ENCODE measurements around the gene PPP3R1.

PPP3R1 gene

DNA sequence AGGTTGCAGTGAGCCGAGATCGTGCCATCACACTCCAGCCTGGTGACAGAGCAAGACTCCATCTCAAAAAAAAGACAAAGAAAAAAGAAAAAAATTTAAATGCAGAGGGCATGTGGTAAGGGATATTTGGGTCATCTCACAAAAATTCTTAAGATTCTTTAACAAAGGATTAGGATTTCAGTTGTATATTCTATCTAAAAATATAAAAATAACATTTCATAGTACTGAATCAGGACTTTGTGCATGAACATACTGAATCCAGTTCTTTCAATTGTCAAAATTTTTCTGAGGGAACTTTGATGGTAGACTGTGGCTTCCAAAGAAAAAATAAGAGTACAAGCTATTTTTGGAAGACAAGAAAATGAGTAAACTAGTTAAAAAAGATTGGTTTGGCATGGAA is 6.5 kb upstream of the PPP3R1 start:
- DNase-seq (ENCODE audit: low read depth, low spot score) = no peak

DNA sequence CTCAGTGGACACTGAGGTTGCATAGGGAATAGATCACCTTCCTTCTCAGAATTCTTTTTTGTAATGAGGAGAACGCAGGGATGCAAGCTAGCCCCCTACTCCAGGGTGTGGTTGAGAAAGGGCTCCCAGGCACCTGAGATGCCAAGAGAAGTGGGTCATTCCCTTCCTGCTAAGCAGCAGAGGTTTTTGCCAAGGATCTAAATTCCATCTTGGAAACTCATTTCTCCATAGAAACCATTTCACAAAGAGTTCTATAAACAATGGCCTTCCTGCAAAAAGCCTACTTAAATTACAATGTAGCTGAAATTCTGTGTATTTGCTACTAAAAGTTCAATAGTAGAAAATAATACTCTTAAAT is 3.7 kb upstream of the PPP3R1 start:
- DNase-seq (ENCODE audit: low read depth, low spot score) = no peak

DNA sequence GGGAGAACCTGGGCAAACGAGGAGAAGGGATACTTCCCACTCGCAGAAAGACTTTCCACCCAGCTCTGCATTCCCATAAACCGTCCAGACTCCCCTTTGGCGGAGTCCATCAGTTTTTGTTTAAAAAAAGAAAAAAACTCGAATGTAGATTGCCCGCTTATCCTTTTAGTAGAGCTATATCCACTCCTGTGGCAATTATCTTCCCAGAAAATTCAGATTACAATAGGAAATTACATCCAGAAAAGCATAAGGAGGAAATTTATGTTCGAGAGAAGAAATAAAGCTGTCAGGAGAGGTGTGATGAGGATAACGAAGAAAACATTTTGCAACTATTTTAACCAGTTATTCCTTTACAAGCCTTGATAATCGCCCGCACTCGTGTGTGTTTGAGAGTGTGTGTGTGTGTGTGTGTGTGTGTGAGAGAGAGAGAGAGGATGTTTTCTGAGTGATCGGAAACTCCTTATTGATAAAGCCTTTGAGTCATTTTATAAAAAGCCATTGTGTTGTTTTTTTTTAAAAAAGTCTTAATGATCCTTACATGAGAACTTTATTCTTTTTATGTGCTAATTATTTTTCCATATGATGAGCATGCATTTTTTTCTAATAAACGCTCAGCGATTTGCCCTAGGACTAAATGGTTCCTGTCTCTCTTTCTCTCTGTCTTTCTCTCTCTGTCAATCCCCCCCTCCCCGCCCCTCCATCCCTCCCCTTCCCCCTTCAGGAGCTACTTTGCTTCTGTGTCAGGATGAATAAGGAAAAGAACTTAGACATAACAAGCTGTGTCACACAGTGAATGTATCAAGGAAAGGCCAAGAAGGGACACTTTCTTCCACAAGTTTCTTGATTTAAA is 1.1 kb upstream of the PPP3R1 start:
- DNase-seq (ENCODE audit: low read depth, low spot score) = peak; percentile 10

DNA sequence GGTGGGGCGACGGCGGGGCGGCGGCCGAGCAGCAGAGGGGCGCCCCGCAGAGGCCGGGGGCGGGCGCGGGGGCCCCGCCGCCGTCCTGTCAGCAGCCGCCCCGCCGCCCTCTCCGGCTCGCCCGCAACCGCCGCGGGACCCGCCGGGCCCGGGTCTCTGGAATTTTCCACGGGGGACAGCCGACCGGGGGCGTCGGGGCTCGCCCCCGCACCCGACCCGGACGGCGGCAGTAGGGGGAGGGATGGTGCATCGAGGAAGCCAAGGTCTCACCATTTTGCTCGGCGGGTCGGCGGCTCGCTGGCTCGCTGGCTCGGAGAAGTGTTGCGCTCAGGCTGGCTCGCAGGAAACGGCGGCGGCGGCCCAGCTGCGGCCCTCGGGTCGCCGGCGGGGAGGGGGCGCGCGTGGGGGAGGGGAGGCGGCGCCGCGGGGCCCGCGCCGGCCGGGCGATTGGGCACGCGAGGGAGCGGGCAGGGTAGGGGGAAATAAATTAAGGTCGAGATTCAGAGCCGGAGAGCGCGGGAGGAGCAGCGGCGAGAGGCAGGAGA is 405 bp downstream of the PPP3R1 start:
- DNase-seq (ENCODE audit: low read depth, low spot score) = peak; percentile 8

DNA sequence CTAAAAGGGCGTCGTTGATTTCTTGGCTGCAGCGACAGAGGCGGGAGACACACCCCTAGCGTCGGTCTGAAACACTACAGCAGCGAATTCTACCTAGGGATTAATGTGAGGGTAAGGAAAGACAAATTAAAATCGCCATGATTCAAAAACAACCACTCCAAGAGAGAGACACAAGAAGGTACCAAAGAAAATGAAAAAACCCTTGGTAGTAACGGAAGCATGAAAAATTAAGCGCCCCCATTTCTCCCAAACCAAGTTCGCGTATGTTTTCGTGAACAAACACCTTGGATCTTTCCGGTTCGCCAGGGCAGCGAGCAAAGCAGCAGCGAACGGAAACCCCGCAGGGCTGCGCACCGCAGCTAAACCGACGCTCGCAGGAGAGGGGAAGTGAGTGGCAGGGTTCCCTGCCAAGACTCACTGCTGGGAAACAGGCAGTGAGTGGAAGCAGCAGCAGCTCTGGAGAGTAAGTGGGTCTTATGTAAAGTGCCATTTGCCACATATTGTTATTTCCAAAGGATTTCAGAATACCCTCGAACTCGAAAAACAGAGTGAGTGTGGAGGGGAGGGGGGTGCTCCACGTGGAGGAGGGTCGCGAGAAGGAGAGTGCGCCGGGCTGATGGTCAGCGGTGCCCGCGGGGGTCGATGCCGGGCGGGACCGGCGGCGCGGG is 1.0 kb downstream of the PPP3R1 start:
- DNase-seq (ENCODE audit: low read depth, low spot score) = peak; percentile 65

DNA sequence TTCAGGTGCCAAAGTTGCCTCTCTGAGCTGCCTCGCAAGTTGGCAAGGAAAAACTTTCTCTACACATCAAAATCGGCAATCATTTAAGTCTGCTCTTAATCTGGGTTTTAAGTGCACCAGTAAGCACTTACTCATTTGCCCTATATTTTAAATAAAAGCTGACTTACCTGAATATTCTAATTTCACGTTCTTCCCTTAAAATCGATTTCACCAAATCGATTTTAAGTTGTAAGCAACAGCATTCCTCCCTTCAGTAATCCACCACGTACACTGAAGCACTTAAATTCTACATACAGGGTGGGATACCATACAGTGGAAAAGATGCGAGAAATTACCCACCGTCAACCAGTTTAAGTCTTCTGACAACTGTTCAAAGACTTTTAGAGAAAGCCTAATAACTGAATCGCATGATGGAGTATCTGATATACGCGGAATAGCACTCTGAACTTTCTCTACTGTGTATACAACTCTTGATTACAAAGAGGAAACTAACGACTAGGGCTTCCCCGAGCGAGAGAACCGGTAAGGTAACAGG is 1.6 kb downstream of the PPP3R1 start:
- no peak for DNase-seq (ENCODE audit: low read depth, low spot score)

DNA sequence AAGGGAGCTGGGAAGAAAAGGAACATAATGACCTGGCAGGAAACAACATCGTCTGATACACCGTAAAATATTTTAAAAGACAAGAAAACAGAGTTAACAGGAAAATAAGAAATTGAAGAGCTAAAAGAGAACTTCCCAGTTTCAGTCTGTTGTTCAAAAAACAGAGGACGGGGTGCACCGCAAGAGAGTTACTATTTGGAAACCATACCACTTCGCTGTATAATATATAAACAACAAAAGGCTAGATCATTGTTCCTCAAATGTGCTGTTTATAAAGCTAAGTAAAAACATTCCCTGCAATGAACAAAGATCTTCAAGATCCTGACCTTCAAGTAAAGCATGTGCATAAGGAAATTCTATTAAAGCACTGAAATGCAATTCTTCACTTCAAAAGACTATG is 2.1 kb downstream of the PPP3R1 start:
- DNase-seq (ENCODE audit: low read depth, low spot score) = no peak

DNA sequence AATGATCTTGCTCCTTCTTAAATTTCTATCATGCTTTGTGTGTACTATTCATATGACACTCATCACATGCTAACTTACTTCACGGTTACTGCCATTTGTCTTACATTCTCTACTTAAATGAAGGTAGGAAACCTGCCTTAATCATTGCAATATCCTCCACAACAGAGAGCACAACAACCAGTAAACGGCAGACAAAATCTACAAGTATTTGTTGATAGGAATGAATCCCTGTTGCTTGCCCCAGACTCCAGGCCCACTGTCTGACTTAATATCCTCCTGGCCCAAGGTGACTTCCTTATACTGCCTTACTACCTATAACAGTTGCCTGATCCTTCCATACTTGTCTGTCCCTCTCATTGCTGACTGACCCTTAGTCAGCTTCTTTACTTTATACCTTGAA is 3.5 kb downstream of the PPP3R1 start:
- no peak for DNase-seq (ENCODE audit: low read depth, low spot score)

DNA sequence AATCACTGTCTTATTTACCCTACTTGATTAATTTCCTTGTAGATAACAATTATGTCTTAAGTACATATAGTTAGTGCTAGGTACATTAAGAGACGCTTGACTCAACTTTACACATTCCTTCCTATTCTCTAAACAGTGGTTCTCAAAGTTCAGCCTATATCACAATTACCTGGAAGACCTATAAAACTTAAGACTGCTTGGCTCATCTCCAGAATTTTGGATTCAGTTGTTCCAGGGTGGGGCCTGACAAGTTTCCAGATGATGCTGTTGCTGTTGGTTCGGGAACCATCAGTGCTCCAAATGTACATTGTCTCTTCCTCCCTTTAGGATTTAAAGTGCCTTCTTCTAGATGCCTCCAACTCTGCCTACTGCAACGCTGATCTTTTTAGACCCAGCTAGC is 4.0 kb downstream of the PPP3R1 start:
- no peak for DNase-seq (ENCODE audit: low read depth, low spot score)

DNA sequence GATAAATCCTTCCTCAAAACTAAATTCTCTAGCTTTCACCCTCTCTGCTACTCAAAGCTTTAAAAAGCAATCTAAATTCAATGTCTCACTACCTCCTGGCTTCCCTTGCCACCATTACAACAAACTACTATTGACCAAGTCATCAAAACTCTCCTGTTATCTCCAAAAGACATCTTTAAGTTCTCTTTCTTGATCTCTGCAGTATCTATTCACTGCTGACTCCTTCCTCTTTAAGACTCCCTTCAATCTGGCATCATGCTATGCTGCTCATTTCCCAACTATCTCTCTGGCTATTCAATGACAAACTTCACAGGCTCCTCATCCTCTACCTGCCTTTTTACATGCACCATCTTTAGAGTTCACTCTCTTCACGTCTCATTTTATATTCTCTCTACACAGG is 5.9 kb downstream of the PPP3R1 start:
- no peak for DNase-seq (ENCODE audit: low read depth, low spot score)

DNA sequence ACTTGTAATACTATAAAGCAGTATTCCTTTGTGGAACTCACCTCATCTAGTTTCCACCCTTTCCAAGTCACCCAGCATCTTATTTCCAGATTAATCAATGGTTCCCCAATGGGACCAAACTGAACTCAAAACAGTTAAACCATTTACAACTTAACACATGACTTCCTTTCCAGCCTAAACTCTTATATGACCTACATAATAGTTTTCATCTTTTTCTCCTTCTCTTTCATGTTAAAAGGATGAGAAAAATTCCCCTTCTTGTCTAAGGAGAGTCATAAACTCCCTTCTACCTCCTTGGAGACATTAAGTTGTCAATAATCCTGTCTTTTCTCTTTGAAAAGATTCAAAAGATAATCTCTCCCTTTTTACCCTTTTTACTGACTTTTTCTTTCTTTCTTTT is 6.7 kb downstream of the PPP3R1 start:
- DNase-seq (ENCODE audit: low read depth, low spot score) = no peak

DNA sequence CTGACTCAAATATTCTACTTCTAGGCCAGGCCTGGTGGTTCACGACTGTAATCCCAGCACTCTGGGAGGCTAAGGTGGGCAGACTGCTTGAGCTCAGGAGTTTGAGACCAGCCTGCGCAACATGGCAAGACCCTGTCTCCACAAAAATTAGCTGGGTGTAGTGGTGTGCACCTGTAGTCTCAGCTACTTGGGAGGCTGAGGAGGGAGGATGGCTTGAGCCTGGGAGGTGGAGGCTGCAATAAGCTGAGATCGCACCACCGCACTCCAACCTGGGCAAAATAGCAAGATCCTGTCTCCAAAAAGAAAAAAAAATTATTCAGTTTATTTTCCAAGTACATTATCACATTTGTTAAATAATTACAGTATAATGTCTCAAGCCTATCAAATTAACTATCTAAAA is 7.3 kb downstream of the PPP3R1 start:
- DNase-seq (ENCODE audit: low read depth, low spot score) = no peak

DNA sequence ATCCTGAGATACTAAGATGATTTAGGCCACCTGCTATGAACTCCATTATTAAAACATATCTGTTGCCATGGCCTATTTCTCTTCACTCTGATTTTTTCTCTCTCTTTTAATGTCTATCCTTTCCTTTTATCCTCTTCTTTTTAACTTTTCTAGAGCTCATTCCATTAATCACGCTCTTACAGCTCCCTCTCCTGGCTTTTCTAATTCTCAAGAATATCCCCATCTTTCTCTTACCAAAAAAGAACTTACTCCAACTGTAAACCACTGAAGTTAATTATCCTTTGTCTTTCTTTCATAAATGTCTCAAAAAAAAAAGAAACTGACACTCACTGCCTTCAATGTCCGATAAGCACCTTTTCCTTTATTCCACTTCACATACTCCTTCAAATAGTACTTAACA is 7.9 kb downstream of the PPP3R1 start:
- DNase-seq (ENCODE audit: low read depth, low spot score) = no peak

DNA sequence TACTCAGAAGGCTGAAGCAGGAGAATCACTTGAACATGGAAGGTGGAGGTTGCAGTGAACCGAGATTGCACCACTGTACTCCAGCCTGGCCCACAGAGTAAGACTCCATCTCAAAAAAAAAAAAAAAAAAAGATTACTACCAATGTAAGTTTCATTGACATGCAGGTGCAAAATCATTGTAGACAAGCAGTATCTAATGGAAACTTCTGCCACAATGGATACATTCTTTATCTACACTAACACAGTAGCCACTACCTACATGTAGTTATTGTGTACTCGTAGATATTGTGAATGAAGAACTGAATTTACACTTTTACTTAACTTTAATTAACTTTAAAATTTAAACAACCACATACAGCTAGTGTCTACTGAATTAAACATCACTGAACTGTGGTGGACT is 10.6 kb downstream of the PPP3R1 start:
- no peak for DNase-seq (ENCODE audit: low read depth, low spot score)

DNA sequence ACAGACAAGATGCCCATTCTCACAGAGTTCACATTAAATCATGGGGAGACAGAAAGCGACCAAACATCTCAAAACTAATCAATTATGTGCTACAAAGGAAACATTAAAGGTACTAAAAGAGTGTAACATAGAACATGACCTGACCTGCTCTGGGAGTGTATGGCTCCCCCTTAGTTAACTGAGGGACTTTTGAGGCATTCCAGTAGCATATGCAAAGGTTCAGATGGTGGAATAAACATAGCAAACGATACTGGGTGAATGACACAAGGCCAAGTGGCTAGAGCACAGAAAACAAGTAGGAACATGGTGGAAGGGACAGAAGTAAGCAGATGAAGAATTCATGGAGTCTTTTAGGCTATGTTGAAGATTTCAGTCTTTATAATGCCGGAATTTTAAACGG is 11.9 kb downstream of the PPP3R1 start:
- no peak for DNase-seq (ENCODE audit: low read depth, low spot score)

DNA sequence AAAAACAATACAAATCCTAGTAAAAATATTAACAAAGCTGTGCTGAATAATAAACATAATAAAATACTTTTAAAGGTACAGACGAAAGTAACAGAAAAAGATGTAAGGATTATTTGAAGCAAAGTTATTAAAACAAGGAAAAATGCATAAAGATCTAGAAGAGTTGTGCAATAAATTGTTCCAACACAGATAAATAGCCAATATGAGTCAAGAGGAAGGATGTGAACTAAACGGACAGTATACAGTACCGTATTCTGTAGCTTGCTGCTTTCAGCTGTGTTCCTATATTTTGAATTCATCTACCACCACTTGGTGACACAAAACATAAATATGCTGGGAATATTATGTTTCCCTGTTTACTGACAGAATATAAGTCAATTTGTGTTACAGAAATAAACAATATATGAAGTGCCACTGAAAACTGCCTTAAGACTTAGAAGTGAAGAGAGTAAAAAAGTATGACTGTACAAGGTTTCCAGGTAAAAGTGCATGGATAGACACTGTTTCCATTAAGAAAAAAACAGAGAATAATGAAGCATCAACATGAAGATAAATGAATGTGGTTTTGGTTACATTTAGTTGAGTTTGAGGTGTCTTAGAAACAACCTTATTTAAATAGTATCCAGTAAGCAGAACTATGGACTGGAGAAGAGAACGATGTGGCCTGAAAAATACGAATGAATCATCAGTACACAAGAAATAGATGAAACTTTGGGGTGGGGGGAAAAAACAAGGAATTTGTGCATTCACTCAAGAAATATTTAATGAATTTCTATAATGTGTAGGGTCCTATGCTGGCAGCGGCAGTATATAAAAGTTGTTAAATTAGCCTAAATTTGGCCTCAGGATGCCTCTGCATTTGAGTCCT is 13.1 kb downstream of the PPP3R1 start:
- DNase-seq (ENCODE audit: low read depth, low spot score) = no peak

DNA sequence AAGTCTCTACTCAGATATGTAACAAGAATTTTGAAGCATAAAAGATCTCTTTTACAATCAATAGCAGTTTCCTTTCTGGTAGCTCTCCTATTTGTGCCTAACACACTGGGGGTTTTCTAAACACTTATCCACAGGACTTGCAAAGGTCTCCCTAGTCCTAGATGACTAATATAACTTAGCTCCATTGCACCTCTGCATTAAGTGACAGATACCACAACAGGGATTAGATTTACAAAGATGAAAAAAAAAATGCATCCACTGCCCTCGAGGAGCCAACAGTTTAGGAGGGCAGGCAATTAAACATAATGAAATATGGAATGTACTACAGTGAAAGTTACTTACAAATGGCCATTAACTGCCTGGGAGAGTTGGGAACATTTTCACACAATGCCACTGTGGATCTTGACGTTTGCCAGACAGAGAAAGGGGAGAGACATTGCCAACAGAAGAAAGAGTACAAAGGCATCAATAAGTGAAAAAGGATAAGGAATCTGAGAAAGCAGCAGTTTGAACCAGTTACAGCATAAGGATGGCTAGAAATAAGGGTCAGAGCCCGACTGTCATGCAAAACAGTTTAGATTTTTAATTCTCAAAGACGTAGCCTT is 14.3 kb downstream of the PPP3R1 start:
- DNase-seq (ENCODE audit: low read depth, low spot score) = no peak

DNA sequence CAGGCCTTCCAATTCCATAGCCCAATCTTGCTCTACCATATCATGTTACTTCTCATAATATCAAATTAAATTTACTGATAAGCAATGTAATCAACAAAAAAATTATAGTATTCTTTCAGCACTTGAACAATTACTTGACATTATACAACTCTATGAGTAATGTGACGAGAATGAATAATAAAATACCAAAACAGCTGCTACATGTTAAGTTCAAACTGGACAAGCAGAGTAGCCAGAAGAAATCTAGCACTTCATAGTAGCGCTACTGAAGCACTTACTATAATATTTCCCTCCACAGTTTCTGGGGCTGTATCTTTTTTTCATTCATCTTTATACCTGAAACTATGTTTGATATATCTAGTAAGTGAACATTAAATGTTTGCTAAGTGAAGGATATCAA is 14.9 kb downstream of the PPP3R1 start:
- DNase-seq (ENCODE audit: low read depth, low spot score) = no peak

DNA sequence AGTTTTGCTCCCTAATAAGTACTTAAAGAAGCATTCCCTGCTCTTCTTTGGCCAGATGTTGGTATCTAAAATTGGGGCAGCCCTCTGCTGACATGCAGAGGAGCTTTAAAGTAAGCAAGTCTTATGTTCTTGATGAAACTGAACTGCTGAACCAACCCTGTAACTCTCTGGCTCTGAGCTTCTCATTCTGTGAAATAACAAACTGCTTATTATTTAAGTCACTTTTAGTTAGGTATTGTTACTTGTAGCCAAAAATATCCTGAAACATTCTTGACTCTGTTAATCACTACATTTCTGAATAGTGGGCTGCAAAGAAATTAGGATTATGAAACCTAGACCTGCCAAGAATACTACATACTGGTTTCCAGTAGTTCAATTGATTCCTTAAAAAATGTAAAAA is 15.5 kb downstream of the PPP3R1 start:
- no peak for DNase-seq (ENCODE audit: low read depth, low spot score)

DNA sequence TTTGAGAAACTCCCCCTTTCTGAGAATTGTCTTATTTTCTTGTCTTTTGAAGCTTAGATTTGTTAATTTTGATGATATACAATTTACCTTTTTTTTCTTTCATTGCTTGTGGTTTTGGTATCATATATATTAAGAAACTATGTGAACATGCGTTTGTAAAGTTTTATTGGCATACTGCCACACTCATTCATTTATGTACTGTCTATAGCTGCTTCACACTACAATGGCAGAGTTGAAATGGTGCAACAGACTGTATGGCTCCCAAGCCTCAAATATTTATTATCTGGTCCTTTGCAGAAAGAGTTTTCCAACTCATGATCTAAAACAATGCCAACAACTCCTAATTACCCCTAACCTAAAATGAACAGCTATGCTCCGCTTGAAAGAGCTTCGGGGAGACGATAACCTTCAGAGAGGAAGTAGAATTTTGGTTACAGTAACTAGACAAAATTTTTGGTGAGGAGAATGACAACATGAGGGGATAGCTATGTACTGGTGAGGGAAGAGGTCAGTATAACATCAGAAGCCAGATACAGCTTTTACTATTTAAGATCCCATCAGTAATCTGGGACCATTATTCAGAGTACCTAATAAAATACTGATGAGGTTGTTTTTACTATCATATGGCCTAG is 16.1 kb downstream of the PPP3R1 start:
- DNase-seq (ENCODE audit: low read depth, low spot score) = no peak

DNA sequence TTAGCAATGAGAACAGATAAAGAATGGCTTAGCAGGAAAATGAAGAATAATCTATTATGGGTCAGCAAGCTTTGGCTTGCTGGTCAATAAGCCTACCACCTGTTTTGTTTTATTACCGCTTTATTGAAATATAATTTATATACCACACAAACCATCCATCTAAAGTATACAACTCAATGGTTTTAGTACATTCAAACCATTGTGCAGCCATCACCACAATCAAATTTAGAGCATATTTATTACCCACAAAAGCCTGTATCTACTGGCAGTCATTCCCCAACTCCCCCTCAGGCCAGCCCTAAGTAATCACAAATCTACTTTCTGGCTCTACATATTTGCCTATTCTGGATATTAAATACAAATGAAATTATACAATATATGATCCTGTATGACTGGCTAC is 17.2 kb downstream of the PPP3R1 start:
- DNase-seq (ENCODE audit: low read depth, low spot score) = no peak
